SHP77 (cell line): ENCODE results near the gene UST.
"Not testable (repeated sequence)": the region's sequence is repeated elsewhere in the genome, so short reads cannot be mapped to it uniquely, and the experiment has no call there.

Experiments used
- DNase-seq, 2 experiments: peaks; one replicate each; lab custom pipeline; 2025; lab: John Stamatoyannopoulos, UW

Gene UST

GRCh38 chr6:149086363-149086762 lies 339.5 kb downstream of the UST start:
- no peak for DNase-seq

GRCh38 chr6:149087898-149088297 lies 341.1 kb downstream of the UST start:
- DNase-seq: no peak

GRCh38 chr6:149088361-149088760 lies 341.5 kb downstream of the UST start:
- DNase-seq: no peak

- no peak for DNase-seq
Observed at GRCh38 chr6:149089510-149089909, 342.7 kb downstream of the UST start.

GRCh38 chr6:149090937-149091336 lies 344.1 kb downstream of the UST start:
- DNase-seq: no peak

GRCh38 chr6:149093643-149094042 lies 346.8 kb downstream of the UST start:
- no peak for DNase-seq

GRCh38 chr6:149094156-149094555 lies 347.3 kb downstream of the UST start:
- no peak for DNase-seq

- no peak for DNase-seq
Observed at GRCh38 chr6:149094934-149095351, 348.1 kb downstream of the UST start.

GRCh38 chr6:149095842-149096241 lies 349.0 kb downstream of the UST start:
- no peak for DNase-seq

GRCh38 chr6:149097794-149098193 lies 351.0 kb downstream of the UST start:
- no peak for DNase-seq

- no peak for DNase-seq
Observed at GRCh38 chr6:149098700-149099276, 352.0 kb downstream of the UST start.

- no peak for DNase-seq
Observed at GRCh38 chr6:149102324-149102723, 355.5 kb downstream of the UST start.

- not testable (repeated sequence) for DNase-seq
Observed at GRCh38 chr6:149103950-149104349, 357.1 kb downstream of the UST start.

- no peak for DNase-seq
Observed at GRCh38 chr6:149107520-149107919, 360.7 kb downstream of the UST start.

GRCh38 chr6:149108038-149108748 lies 361.4 kb downstream of the UST start:
- DNase-seq: no peak

GRCh38 chr6:149108749-149109100 lies 361.9 kb downstream of the UST start:
- no peak for DNase-seq

GRCh38 chr6:149109397-149110070 lies 362.7 kb downstream of the UST start:
- DNase-seq: no peak

GRCh38 chr6:149111556-149112115 lies 364.8 kb downstream of the UST start:
- DNase-seq: no peak

- no peak for DNase-seq
Observed at GRCh38 chr6:149112976-149113375, 366.1 kb downstream of the UST start.

- DNase-seq: no peak
Observed at GRCh38 chr6:149114167-149114566, 367.3 kb downstream of the UST start.

- DNase-seq: no peak
Observed at GRCh38 chr6:149118737-149119653, 372.2 kb downstream of the UST start.
